ENCODE data around the gene JUNB. TPM values are rescaled to one million over a fixed set of nuclear protein-coding genes. Genes with fewer than 3 reads are reported as not detected.

JUNB gene
- total and polyA plus RNA-seq, 2 of the 13 experiments (the other 11 are each of a cell fraction or from before 2014, with no cell fraction given), result 7.7 to 8.2 TPM

GRCh38 chr19:12757544-12758274 lies 33.6 kb upstream of the JUNB start (continued):
- peak; percentile 70; the same call in 1 of the 2 replicates for TF ChIP-seq ZNF709 (CRISPR knock-in tag; IDR thresholded peaks at IDR 0.05)
- TF ChIP-seq PLSCR1 (CRISPR knock-in tag; IDR thresholded peaks at IDR 0.05; ENCODE audit: borderline replicate concordance), result no peak
- no peak for TF ChIP-seq DMTF1 (CRISPR knock-in tag; IDR thresholded peaks at IDR 0.05)
- no peak for TF ChIP-seq U2AF2 (IDR thresholded peaks at IDR 0.05; ENCODE audit: low read depth, low read length)
- TF ChIP-seq ATF5 (CRISPR knock-in tag; IDR thresholded peaks at IDR 0.05; ENCODE audit: low read depth), result no peak
- TF ChIP-seq RFX1 (IDR thresholded peaks at IDR 0.05), result no peak
- TF ChIP-seq NCOA2 (CRISPR knock-in tag; IDR thresholded peaks at IDR 0.05), result no peak
- no peak for TF ChIP-seq CHD2 (IDR thresholded peaks at IDR 0.05; ENCODE audit: low read depth, low read length)
- TF ChIP-seq KDM5B (CRISPR knock-in tag; IDR thresholded peaks at IDR 0.05; ENCODE audit: borderline replicate concordance), result no peak
- no peak for TF ChIP-seq CERS6 (CRISPR knock-in tag; IDR thresholded peaks at IDR 0.05)
- no peak for TF ChIP-seq ZSCAN12 (CRISPR knock-in tag; IDR thresholded peaks at IDR 0.05)
- TF ChIP-seq HMGXB3 (CRISPR knock-in tag; IDR thresholded peaks at IDR 0.05; ENCODE audit: borderline replicate concordance), result no peak
- no peak for TF ChIP-seq AHR (CRISPR knock-in tag; IDR thresholded peaks at IDR 0.05)
- 0 out of 2 replicates have a peak, but pooled peaks have one; percentile 22 for TF ChIP-seq TFDP1 (CRISPR knock-in tag; IDR thresholded peaks at IDR 0.05; ENCODE audit: borderline replicate concordance)
- peak; percentile 56; the same call in 1 of the 2 replicates for TF ChIP-seq SAP130 (CRISPR knock-in tag; IDR thresholded peaks at IDR 0.05; ENCODE audit: low read depth)
- no peak for TF ChIP-seq MIXL1 (CRISPR knock-in tag; IDR thresholded peaks at IDR 0.05)
- 0 out of 2 replicates have a peak, but pooled peaks have one; percentile 17 for TF ChIP-seq DMAP1 (CRISPR knock-in tag; IDR thresholded peaks at IDR 0.05)
- no peak for TF ChIP-seq REPIN1 (CRISPR knock-in tag; IDR thresholded peaks at IDR 0.05; ENCODE audit: borderline replicate concordance, low read depth)
- TF ChIP-seq SOX6 (IDR thresholded peaks at IDR 0.05), result no peak
- TF ChIP-seq SOX6 (CRISPR knock-in tag; IDR thresholded peaks at IDR 0.05), result peak; percentile 27; the same call in 1 of the 2 replicates
- TF ChIP-seq MAFF (IDR thresholded peaks at IDR 0.05; ENCODE audit: low read depth, low read length), result no peak

Data from HepG2 (cell line).